Stomach smooth muscle (tissue), 2 donors: ENCODE measurements around the gene UBE3B.

Experiments used
- H3K27ac ChIP-seq: one replicate; pipeline ENCODE4 v1.7.0; 2013; ENCODE audit warnings: mild to moderate bottlenecking, low read length, inconsistent platforms
- H3K27me3 ChIP-seq, 2 donors: one replicate each; pipeline ENCODE4 v1.7.0; 2013; ENCODE audit warnings: low read length in 2 of 2; ENCODE audit not compliant: insufficient read depth in 2 of 2, control insufficient read depth in 1 of 2
- H3K36me3 ChIP-seq, 2 donors: one replicate each; pipeline ENCODE4 v1.7.0; 2013; ENCODE audit warnings: low read length in 2 of 2; ENCODE audit not compliant: control insufficient read depth in 2 of 2, insufficient read depth in 2 of 2
- H3K4me1 ChIP-seq: one replicate; pipeline ENCODE4 v1.7.0; 2013; ENCODE audit warnings: low read length; ENCODE audit not compliant: control insufficient read depth, insufficient read depth
- H3K4me3 ChIP-seq, 2 donors: one replicate each; pipeline ENCODE4 v1.7.0; 2013; ENCODE audit warnings: low read length in 2 of 2
- H3K9ac ChIP-seq, 2 donors: one replicate each; pipeline ENCODE4 v1.7.0; 2013; ENCODE audit warnings: low read length in 2 of 2, mild to moderate bottlenecking in 1 of 2
- H3K9me3 ChIP-seq, 2 donors: one replicate each; pipeline ENCODE4 v1.7.0; 2013; ENCODE audit warnings: low read length in 2 of 2; ENCODE audit not compliant: control insufficient read depth in 2 of 2
- donor health status: healthy.
- donor health status: Pancreatic carcinoma.

The UBE3B gene

DNA sequence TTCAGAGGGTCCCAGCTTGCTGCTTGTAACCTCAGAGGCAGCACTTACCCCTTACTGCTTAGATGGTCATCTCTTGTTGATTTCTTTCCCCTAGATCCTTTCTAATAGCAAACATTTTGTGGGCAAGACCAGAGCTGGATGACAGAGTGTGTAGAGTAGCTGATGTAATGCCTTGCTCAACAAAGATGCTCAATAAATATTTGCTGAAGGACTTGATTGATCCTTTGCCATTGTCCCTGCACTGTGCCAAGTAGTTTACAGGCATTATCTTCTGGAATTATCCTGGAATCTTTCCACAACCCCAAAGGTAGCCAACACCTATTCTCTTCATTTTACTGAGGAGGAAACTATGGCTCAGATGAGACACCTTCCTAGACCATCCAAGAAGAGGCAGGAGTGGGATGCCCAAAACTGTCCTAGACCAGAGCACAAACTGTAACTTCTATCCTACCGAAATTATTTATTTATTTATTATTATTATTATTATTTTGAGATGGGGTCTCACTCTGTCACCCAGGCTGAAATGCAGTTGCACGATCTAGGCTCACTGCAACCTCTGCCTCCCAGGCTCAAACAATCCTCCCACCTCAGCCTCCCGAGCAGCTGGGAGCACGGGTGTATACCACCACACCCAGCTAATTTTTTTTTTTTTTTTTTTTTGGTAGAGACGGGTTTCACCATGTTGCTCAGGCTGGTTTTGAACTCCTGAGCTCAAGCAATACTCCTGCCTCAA is 94.5 kb downstream of the UBE3B start:
- H3K9ac ChIP-seq: no peak overlapping the region
- peaks cover 15% of the 10 kb centered on the region for H3K4me1 ChIP-seq
- no peak overlapping the region for H3K27ac ChIP-seq
- H3K27me3 ChIP-seq: no peaks in the 10 kb centered on the region
- peaks cover 4 to 18% of the 10 kb centered on the region in 2 donors for H3K36me3 ChIP-seq
- H3K9me3 ChIP-seq: no peaks in the 10 kb centered on the region
- H3K4me3 ChIP-seq: no peak overlapping the region

DNA sequence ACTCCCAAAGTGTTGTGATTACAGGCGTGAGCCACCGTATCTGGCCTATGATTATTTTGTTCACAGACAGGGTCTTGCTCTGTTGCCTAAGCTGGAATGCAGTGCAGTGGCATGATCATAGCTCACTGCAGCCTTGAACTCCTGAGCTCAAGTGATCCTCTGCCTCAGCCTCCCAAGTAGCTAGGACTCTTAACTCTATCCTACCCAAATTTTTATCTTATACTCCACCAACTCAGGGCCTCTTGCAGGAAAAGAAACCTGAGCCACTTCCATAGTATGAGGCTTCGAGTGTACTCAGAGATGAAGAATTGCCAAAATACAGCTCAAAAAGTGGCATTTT is 95.0 kb downstream of the UBE3B start:
- Histone ChIP-seq H3K27ac (no peak overlapping the region), H3K27me3 (no peaks in the 10 kb centered on the region), H3K4me1 (peaks cover 15% of the 10 kb centered on the region), H3K9me3 (no peaks in the 10 kb centered on the region), H3K36me3 (peaks cover 4 to 22% of the 10 kb centered on the region in 2 donors), H3K9ac (peak overlapping the region in 1 of 2 donors; percentile 63), H3K4me3 (peak overlapping the region; percentile 65 to 94)

DNA sequence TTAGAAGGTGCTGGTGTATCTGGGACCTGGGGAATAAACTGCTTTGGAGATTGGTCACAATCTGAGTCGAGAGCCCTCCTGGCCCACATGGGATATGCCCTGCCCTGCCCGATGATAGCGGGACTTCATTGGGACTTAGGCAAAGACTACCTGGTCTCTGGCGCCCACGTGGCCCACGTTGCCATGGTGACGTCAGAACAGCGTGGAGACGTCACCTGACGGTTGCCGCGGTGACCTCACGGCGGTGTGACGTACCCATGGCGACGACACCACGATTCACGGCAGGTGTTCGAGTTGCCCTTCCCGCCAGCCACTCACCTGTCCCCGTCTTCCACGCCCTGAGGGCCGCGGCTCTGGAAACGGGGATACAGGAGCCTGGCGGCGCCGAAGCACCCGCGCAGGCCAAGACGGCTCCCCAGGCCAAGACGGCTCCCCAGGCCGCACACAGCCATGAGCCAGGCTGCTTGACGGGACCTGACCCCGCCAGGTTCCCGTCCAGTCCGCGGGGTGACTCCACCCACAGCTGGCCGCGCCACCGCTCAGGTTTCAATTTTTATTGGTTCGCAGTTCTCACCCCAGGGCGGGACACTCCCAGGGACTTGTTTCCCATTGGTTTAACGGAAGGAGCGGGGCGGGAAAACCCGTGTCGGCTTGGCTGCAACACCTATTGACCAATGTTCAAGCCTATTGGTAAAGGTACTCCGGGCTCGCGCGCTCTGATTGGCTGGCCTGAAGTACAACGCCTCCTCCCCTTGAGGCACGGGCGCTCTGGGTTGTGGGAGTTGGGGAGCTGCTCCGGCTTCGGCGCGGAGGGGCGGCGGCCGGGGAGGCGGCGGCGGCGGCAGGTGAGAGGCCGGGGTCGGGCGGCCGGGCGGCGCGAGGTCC is 95.8 kb downstream of the UBE3B start, which contains the start of the genes MMAB and MVK:
TSS of gene MMAB (minus strand) at position 476 of the 885 bp plus-strand sequence. CDS start at position 452, 24 bp downstream.
TSS of gene MVK (plus strand) at position 766 of the 885 bp plus-strand sequence. CDS start 1,029 bp downstream, outside the sequence.
- no peaks in the 10 kb centered on the region for H3K27me3 ChIP-seq
- H3K36me3 ChIP-seq: peaks cover 9 to 23% of the 10 kb centered on the region in 2 donors

DNA sequence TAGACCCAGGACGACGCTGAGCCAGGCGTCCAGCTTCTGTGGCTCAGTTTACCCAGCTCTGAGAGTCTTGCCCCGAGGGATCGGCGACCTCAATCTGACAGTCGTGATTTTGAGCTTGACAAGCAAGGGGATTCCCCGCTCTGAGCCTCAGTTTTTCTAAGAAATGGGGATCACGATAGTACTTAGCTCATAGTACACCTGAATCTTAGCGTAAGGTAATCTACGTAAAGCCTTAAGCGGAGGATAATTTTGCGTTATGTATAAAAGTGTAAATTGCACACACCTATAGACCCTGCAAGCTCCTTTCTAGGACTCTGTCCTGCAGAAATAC is 96.4 kb downstream of the UBE3B start:
- Histone ChIP-seq H3K27ac (no peak overlapping the region), H3K4me3 (peak overlapping the region; percentile 65 to 94), H3K27me3 (no peaks in the 10 kb centered on the region), H3K36me3 (peaks cover 15 to 26% of the 10 kb centered on the region in 2 donors), H3K9me3 (no peaks in the 10 kb centered on the region), H3K9ac (peak overlapping the region; percentile 66 to 84), H3K4me1 (peaks cover 15% of the 10 kb centered on the region)

More for the DNA sequence above, 95.8 kb downstream of the UBE3B start, which contains the start of the genes MMAB and MVK:
- peak within 1 kb of the TSS; percentile 65 to 94 for H3K4me3 ChIP-seq
- peaks cover 15% of the 10 kb centered on the region for H3K4me1 ChIP-seq
- H3K9me3 ChIP-seq: no peaks in the 10 kb centered on the region
- H3K9ac ChIP-seq: peak within 1 kb of the TSS; percentile 66 to 84
- peak within 1 kb of the TSS; percentile 60 for H3K27ac ChIP-seq

DNA sequence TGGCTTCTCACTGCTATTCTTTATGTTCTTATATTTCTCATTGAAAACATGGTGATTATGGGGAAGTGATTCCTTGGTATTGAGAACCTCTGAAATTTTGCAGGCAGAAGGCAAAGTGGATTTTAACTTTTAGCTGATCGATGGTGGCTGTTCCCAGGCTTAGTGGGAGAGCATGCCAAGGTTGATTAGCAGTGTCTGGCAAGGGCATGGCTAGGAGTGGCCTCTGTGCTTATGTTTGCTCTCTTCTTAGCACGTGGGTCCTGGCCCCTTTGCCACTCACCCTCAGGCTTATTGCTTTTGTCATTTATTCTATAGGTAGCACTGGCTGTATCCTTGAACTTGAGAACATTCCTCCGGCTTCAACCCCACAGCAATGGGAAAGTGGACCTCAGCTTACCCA is 98.2 kb downstream of the UBE3B start:
- H3K9me3 ChIP-seq: no peaks in the 10 kb centered on the region
- H3K4me1 ChIP-seq: peaks cover 15% of the 10 kb centered on the region
- H3K9ac ChIP-seq: no peak overlapping the region
- no peaks in the 10 kb centered on the region for H3K27me3 ChIP-seq
- H3K4me3 ChIP-seq: no peak overlapping the region
- peaks cover 25 to 32% of the 10 kb centered on the region in 2 donors for H3K36me3 ChIP-seq
- no peak overlapping the region for H3K27ac ChIP-seq

DNA sequence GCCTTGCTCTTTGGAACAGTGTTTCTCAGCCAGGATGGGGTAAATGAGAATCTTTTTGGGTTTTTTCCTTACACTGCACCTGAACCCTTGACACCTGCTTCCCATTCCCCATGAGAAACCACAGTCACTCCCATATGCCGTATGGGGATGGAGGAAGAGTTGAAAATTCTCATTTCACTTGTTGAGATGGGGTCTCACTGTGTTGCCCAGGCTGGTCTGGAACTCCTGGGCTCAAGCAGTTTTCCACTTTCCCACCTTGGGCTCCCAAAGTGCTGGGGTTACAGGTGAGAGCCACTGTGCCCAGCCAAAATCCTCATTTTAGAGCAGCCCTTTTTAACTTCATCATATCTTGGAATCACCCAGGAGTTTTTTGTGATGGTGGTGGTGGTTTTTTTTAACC is 99.9 kb downstream of the UBE3B start:
- H3K27ac ChIP-seq: no peak overlapping the region
- no peaks in the 10 kb centered on the region for H3K9me3 ChIP-seq
- no peak overlapping the region for H3K9ac ChIP-seq
- peaks cover 15% of the 10 kb centered on the region for H3K4me1 ChIP-seq
- no peak overlapping the region for H3K4me3 ChIP-seq
- H3K27me3 ChIP-seq: no peaks in the 10 kb centered on the region
- H3K36me3 ChIP-seq: peaks cover 36 to 38% of the 10 kb centered on the region in 2 donors

DNA sequence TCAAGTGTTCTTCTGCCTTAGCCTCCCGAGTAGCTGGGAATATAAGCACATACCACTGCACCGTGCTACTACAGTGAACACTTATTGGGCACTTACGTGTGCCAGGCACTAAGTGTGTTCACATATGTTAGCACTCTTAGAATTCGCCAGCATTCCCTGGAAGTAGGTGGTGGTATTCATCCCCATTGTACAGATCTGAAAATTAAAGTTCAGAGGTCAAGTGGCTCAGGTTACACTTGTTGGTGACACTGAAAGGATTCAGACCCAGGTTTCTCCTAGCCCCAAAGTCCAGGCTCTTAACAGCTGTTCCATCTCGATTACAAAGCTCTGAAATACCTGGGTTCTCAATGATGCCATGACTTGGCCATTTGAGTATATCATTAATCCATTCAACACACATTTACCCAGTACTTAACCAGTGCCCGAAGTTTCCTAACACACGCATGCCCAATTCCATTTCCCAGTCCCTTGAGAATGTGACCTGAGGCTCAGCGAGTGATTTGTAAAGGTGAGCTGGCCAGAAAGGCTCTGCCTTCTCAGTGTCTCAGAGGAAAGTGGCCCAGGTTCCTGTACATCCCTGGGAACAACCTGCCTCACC is 101.0 kb downstream of the UBE3B start:
- H3K27me3 ChIP-seq: no peaks in the 10 kb centered on the region
- H3K27ac ChIP-seq: no peak overlapping the region
- no peak overlapping the region for H3K9ac ChIP-seq
- peaks cover 36 to 38% of the 10 kb centered on the region in 2 donors for H3K36me3 ChIP-seq
- H3K9me3 ChIP-seq: no peaks in the 10 kb centered on the region
- no peak overlapping the region for H3K4me3 ChIP-seq
- H3K4me1 ChIP-seq: peaks cover 10% of the 10 kb centered on the region

DNA sequence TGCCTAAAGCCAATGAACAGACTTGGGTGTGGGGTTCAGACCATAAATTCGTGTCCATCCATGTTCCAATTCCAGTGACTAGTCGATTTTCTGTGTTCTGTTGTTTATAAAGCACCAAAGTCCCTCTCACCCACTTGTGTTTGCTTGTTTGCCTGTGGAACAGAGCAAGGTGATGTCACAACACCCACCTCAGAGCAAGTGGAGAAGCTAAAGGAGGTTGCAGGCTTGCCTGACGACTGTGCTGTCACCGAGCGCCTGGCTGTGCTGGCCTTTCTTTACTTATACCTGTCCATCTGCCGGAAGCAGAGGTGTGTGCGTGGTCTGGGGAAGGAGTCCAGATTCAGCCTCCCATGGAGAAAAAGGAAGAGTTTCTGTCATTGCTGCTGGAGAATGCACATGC is 102.2 kb downstream of the UBE3B start:
- Histone ChIP-seq H3K9me3 (no peaks in the 10 kb centered on the region), H3K9ac (no peak overlapping the region), H3K27ac (no peak overlapping the region), H3K36me3 (peaks cover 42 to 46% of the 10 kb centered on the region in 2 donors), H3K27me3 (no peaks in the 10 kb centered on the region), H3K4me3 (no peak overlapping the region), H3K4me1 (peaks cover 2% of the 10 kb centered on the region)

DNA sequence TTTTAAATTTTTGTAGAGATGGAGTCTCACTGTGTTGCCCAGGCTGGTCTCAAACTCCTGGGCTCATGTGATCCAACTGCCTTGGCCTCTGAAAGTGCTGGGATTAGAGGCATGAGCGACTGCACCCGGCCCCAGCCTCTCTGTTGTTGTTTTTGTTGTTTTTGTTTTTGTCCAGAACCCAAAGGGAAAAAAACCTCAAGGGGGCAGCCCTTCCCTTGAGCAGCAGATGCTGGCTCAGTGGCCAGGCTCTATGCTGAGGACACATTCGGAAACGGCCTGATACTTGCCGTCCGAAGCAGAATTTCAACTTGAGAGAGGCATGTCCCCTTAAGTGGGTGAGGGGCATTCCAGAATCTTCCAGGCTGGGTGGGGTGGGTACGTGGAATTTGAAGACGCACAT is 102.8 kb downstream of the UBE3B start:
- H3K4me1 ChIP-seq: no peaks in the 10 kb centered on the region
- H3K4me3 ChIP-seq: no peak overlapping the region
- peaks cover 42 to 46% of the 10 kb centered on the region in 2 donors for H3K36me3 ChIP-seq
- H3K27ac ChIP-seq: no peak overlapping the region
- H3K9ac ChIP-seq: no peak overlapping the region
- H3K27me3 ChIP-seq: no peaks in the 10 kb centered on the region
- H3K9me3 ChIP-seq: no peaks in the 10 kb centered on the region

DNA sequence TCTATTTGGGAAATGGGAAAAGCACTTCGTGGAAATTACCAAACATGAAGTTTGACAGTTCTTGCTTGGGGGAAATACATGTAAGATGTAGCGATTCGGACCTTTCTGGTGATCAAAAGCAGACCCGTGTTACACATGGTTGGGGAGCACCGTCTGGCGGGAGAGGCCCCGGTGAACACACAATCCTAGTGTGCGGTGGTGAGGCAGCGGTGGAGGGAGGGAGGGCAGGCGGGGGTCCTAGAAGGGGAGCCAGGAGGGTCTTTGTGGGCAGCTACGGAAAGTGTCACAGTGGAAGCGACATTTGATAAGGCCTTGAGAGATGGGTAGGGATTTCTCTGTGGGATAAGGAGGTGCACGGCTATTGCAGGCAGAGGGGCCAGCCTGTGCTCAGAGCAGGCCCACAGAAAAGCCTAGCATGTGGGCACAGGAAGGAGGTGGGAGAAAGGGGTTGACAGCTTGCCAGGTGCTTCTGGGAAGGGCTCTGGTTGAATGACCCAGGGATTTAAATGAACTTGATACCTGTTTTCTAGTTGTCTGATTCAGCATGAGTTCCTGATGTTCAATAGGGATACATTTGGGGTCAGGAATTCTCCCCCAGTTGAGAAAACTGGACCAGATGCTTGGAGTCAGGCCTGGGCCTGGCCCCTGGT is 103.4 kb downstream of the UBE3B start:
- Histone ChIP-seq H3K27ac (no peak overlapping the region), H3K27me3 (no peaks in the 10 kb centered on the region), H3K9me3 (no peaks in the 10 kb centered on the region), H3K9ac (no peak overlapping the region), H3K4me3 (no peak overlapping the region), H3K36me3 (peaks cover 42 to 46% of the 10 kb centered on the region in 2 donors), H3K4me1 (no peaks in the 10 kb centered on the region)
